ENCODE data around the gene SCARB1.

Gene SCARB1

GRCh38 chr12:124766727-124767065 is 97.0 kb downstream of the SCARB1 start:
- TF ChIP-seq, protein P1, sequence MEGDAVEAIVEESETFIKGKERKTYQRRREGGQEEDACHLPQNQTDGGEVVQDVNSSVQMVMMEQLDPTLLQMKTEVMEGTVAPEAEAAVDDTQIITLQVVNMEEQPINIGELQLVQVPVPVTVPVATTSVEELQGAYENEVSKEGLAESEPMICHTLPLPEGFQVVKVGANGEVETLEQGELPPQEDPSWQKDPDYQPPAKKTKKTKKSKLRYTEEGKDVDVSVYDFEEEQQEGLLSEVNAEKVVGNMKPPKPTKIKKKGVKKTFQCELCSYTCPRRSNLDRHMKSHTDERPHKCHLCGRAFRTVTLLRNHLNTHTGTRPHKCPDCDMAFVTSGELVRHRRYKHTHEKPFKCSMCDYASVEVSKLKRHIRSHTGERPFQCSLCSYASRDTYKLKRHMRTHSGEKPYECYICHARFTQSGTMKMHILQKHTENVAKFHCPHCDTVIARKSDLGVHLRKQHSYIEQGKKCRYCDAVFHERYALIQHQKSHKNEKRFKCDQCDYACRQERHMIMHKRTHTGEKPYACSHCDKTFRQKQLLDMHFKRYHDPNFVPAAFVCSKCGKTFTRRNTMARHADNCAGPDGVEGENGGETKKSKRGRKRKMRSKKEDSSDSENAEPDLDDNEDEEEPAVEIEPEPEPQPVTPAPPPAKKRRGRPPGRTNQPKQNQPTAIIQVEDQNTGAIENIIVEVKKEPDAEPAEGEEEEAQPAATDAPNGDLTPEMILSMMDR (IDR thresholded peaks at IDR 0.05; ENCODE audit: low read length, missing control alignments) = no peak
- no peak overlapping the region for H3K4me3 ChIP-seq (replicated peaks; ENCODE audit: low read depth, low read length)
- DNase-seq (ENCODE audit: low read depth) = no peak

DNA sequence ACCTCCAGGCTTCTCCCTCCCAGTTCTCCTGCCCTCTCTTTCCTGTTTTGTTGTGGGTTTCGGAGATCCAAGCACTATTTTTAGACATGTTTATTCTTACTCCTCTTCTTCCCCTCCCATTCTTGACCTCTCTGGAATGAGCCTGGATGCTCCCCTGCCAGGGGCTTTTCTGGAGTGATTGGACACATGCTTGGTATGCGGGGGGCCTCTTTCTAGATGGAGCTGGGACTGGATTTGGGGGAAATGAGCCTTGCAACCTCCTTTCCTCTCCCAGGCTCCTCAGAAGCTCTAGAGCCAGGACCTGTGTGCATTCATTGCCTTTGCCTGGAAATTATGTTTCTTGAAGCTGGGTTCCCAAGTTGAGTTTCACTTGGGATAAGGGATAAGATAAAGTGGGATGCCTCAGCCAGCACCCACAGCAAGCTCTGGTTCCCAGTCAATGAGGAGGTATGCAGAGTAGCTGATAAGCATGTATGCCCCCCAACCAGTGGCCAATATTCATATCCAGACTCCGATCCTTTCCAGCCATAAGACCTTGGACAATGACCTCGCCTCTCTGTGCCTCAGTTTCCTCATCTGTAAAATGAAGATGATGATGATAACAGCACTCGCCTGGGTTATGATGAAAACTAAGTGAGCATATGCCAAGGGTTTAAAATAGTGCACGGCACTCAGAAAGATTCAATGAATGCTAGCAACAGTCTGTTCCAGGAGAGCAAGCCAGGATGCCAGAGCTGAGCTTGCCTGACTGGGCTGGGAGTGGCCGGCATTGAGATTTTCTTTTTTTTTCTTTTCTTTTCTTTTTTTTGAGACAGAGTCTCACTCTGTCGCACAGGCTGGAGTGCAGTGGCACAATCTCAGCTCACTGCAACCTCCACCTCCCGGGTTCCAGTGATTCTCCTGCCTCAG is 97.8 kb downstream of the SCARB1 start:
- no peak overlapping the region for H3K4me3 ChIP-seq (replicated peaks; ENCODE audit: low read depth, low read length)
- TF ChIP-seq, protein P1 (IDR thresholded peaks at IDR 0.05; ENCODE audit: low read length, missing control alignments) = no peak
- DNase-seq (ENCODE audit: low read depth) = no peak

DNA sequence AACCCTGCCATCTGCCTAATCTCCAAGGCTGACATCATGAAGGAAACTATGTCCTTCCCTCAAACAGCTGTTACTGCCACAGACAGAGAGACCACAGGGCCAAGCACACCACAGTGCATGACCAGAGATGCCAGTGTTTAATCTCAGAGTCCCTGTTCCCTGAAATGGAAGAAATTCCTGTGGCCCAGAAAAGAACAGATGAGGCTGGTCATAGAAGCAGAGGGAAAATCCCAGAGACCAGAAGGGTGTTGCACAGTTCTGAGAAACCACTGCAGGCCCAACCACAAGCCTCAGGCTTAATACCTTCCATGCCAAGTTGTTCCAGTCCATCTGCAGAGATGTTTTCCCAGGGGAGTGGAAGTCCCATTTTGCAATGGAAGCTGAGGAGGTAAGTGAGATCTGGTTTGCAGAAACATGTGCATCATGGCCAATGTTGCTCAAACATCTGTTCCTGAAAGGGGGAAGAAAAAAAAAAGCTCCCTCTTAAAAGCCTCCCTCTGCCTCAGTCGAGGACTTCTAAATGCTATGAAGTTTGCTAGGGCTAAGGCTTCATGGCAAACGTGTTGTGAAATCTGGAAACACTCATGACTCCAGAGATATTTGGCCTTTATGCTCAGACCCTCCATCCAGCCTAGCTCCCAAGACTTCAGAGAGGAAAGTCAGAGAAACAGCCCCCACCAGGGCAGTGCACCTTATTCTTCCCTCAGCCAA is 98.6 kb downstream of the SCARB1 start:
- TF ChIP-seq, protein P1 (IDR thresholded peaks at IDR 0.05; ENCODE audit: low read length, missing control alignments) = no peak
- DNase-seq (ENCODE audit: low read depth) = peak; percentile 96
- H3K4me3 ChIP-seq (replicated peaks; ENCODE audit: low read depth, low read length) = no peak overlapping the region

DNA sequence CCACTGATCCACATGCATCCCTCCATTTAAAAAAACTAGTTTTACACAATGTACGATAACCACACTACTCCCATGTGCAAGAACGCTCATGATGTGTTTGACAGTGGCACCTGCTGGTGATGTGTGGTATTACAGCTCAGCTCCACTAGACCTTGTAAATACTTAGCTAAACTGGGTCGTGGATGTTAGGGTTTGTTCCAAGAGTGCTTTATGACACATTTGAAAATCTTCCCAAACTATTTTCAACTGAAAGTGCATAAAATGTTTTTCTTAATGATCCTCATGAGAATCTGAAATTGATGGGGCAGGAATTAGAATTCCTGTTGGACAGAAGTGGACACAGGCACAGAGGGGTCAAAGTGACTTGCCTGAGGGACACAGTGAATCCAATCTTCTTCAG is 99.2 kb downstream of the SCARB1 start:
- peak; percentile 91 for DNase-seq (ENCODE audit: low read depth)
- no peak overlapping the region for H3K4me3 ChIP-seq (replicated peaks; ENCODE audit: low read depth, low read length)
- TF ChIP-seq, protein P1 (IDR thresholded peaks at IDR 0.05; ENCODE audit: low read length, missing control alignments) = peak; percentile 96

GRCh38 chr12:124763594-124763979 is 100.1 kb downstream of the SCARB1 start:
- DNase-seq (ENCODE audit: low read depth) = no peak
- H3K4me3 ChIP-seq (replicated peaks; ENCODE audit: low read depth, low read length) = no peak overlapping the region
- TF ChIP-seq, protein P1 (IDR thresholded peaks at IDR 0.05; ENCODE audit: low read length, missing control alignments) = no peak

DNA sequence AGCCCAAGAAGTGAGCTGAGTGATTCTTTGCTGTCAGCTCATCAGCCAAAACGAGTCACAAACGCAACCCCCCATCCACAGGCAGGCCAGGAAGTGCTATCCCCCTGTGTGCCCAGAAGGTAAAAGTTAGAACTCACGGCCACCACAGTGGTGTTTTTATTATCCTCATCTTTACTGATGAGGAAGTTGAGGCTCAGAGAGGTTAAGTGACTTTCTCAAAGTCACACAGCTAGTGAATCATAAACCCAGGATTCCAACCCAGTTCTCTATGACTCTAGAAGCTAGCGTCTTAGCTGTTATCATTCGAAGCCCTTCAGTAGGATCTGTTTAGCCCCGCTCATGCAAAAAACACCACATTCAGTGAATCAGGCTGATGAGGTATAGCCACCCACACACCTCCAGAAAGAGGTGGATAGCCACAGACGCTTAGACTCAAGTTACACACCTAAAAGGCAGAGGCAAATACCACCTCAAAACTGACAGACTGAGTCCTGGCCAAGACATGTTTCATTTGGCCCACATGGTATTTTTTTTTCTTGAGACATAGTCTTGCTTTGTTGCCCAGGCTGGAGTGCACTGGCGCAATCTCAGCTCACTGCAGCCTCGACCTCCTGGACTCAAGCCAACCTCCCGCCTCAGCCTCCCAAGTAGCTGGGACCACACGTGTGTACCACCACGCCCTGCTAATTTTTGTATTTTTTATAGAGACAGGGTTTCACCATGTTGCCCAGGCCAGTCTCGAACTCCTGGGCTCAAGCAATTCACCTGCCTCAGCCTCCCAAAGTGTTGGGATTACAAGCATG is 100.7 kb downstream of the SCARB1 start:
- no peak overlapping the region for H3K4me3 ChIP-seq (replicated peaks; ENCODE audit: low read depth, low read length)
- TF ChIP-seq, protein P1 (IDR thresholded peaks at IDR 0.05; ENCODE audit: low read length, missing control alignments) = no peak
- no peak for DNase-seq (ENCODE audit: low read depth)
